Activated T-helper 1 cell treated with anti-CD3 and anti-CD28 coated beads, Interleukin-12 subunit alpha, Interleukin-12 subunit beta, Interleukin-2, Interleukin-4 antibody, amounts not matched to agents 30 ng/mL and 10 ng/mL and 1 ng/mL, durations not matched to agents 14 hours and 24 hours and 36 hours (primary cell): ENCODE measurements around the gene CSN1S1. TPM values are rescaled to one million over a fixed set of nuclear protein-coding genes. Genes with fewer than 3 reads are reported as not detected.
"Not testable (repeated sequence)": the region's sequence is repeated elsewhere in the genome, so short reads cannot be mapped to it uniquely, and the experiment has no call there.

Experiments
- DNase-seq: peaks from one replicate; pipeline ENCODE4 v3.0.0; 2021; ENCODE audit warnings: low spot score
- H3K27ac Mint-ChIP-seq: one replicate; pipeline ENCODE4 v1.8.0; 2021; ENCODE audit warnings: mild to moderate bottlenecking, mixed read lengths
- H3K27me3 Mint-ChIP-seq: one replicate; pipeline ENCODE4 v1.8.0; 2022; ENCODE audit warnings: mild to moderate bottlenecking, moderate library complexity, mixed read lengths; ENCODE audit not compliant: insufficient read depth
- H3K36me3 Mint-ChIP-seq: one replicate; pipeline ENCODE4 v1.8.0; 2021; ENCODE audit warnings: low read depth, mixed read lengths
- H3K4me1 Mint-ChIP-seq: one replicate; pipeline ENCODE4 v1.8.0; 2021; ENCODE audit warnings: low read depth, mixed read lengths
- H3K4me3 Mint-ChIP-seq: one replicate; pipeline ENCODE4 v1.8.0; 2021; ENCODE audit warnings: mild to moderate bottlenecking, moderate library complexity, mixed read lengths
- H3K9me3 Mint-ChIP-seq: one replicate; pipeline ENCODE4 v1.8.0; 2021; ENCODE audit warnings: mixed read lengths
- intact Hi-C: fragments of 100-400 bp; cut with micrococcal nuclease; formaldehyde crosslinking; loops from one replicate; pipeline ENCODE4 v1.15.1; 2024
- total RNA-seq: library from RNA; stranded (reverse); gene quantifications from 2 replicates; pipeline ENCODE4 v1.2.3, GENCODE V29; 2022

CSN1S1 gene, protein sequence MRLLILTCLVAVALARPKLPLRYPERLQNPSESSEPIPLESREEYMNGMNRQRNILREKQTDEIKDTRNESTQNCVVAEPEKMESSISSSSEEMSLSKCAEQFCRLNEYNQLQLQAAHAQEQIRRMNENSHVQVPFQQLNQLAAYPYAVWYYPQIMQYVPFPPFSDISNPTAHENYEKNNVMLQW
- not detected in 2 replicates for total RNA-seq

DNA sequence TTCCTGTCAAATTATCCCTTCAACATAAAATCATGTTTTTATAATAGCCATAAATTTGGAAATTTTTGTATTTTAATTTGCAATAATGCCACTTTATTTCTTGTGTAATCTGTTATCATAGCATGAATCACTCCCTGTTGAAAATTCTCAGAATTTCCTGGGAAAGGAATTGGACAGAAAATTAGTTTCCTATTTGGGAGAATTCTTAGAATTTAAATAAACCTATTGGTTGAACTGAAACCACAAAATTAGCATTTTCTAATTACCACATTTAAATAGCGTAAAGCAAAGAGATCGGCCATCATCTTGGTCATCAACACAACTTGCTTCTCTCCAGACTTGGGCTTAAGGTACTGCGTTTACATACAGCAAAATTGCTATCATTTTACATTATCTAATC, at the start of gene CSN1S1:
Gene CSN1S1, plus strand, starts transcription at position 301 of the 400 bp plus-strand sequence. CDS start 1,488 bp downstream, outside the sequence.
- no peak for DNase-seq
- Mint-ChIP-seq H3K9me3 (no peaks in the 10 kb centered on the region), H3K4me1 (no peaks in the 10 kb centered on the region), H3K36me3 (no peaks in the 10 kb centered on the region), H3K27ac (no peak within 1 kb of the TSS), H3K4me3 (no peak within 1 kb of the TSS), H3K27me3 (no peaks in the 10 kb centered on the region)
- intact Hi-C loops = no loop called here

DNA sequence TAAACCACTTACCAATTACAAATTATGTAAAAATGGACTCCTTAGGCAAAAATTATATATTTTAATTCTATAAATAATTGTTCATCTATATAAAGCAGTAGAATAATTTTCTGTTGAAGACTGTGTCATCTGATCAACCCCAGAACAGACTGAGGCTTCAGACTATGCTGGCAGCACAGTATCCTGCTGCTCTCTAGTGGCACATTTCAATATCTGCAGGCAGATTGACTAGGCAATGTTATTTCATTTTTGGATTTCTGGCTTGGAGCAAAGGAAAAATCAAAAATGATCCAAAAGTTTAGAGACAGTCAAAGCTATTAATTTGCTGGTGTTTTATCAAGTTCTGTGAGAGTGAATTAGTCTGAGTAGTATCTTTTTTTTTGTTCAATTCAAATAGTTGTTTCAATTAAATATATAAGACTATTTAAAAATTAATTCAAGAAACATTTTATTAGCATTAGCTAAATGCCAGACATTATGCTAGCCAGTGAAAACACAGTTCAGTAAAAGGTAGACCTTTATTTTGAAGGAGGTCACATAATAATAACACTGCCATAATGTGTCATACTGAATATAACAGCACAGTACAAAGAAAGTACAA, 49.6 kb upstream of the CSN1S1 start:
- no peak overlapping the region for H3K4me3 Mint-ChIP-seq
- H3K27ac Mint-ChIP-seq = no peak overlapping the region
- no peak for DNase-seq
- intact Hi-C loops = loop anchor here (1.0 kb wide), 2 partner anchors 58 to 192 kb away; no protein-coding TSS in a partner anchor
- no peaks in the 10 kb centered on the region for H3K36me3 Mint-ChIP-seq
- H3K27me3 Mint-ChIP-seq = peaks cover 3% of the 10 kb centered on the region
- no peaks in the 10 kb centered on the region for H3K9me3 Mint-ChIP-seq
- no peaks in the 10 kb centered on the region for H3K4me1 Mint-ChIP-seq

DNA sequence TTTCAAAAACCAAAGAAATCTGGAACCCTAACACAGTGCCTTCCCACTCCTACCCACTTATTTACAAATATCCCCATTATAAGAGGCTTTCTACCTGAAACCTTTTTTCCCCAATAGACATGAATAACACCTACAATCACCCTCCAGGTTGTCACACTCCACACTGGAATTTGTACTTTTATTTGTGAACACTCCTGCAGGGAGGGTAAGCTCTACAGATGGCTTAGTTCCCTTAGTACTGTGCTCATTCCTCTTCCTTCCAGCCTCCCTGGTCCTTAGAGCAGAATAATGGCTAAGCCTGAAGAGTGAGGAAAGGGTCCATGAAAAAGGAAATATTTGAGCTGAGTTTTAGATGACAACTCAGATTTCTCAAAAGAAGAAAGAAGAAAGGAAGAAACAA, 48.7 kb upstream of the CSN1S1 start:
- Mint-ChIP-seq H3K27ac (no peak overlapping the region), H3K27me3 (peaks cover 3% of the 10 kb centered on the region), H3K36me3 (no peaks in the 10 kb centered on the region), H3K9me3 (no peaks in the 10 kb centered on the region), H3K4me1 (no peaks in the 10 kb centered on the region), H3K4me3 (no peak overlapping the region)
- DNase-seq = no peak
- intact Hi-C loops = no loop called here

DNA sequence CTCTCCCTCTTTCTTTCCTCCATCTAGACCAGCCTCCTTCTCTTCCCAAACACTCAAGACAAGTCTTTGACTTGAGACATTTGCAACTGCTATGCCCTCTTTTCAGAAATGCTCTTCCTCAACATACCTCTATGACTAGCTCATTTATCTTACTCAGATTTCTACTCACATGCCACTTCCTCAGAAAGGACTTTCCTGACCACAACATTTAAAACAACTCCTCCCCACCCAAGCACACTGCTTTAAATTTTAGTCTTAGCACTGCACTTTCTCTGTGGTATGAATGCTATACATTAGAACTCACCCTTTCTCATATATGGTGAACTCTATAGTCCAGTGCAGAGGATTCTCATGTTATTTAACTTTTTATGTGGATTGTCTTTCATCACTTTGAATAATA, 42.5 kb upstream of the CSN1S1 start:
- Mint-ChIP-seq H3K9me3 (no peaks in the 10 kb centered on the region), H3K4me3 (no peak overlapping the region), H3K27me3 (peaks cover 2% of the 10 kb centered on the region), H3K36me3 (no peaks in the 10 kb centered on the region), H3K4me1 (peaks cover 5% of the 10 kb centered on the region), H3K27ac (no peak overlapping the region)
- intact Hi-C loops = no loop called here
- DNase-seq = no peak

- Mint-ChIP-seq H3K4me1 (no peaks in the 10 kb centered on the region), H3K27ac (no peak overlapping the region), H3K36me3 (no peaks in the 10 kb centered on the region), H3K9me3 (no peaks in the 10 kb centered on the region), H3K4me3 (no peak overlapping the region), H3K27me3 (peaks cover 3% of the 10 kb centered on the region)
- intact Hi-C loops = no loop called here
- DNase-seq = no peak
Measured at GRCh38 chr4:69894186-69894585, 36.7 kb upstream of the CSN1S1 start.

- peaks cover 3% of the 10 kb centered on the region for H3K27me3 Mint-ChIP-seq
- no peak overlapping the region for H3K4me3 Mint-ChIP-seq
- intact Hi-C loops = no loop called here
Measured at GRCh38 chr4:69894721-69895120, 36.1 kb upstream of the CSN1S1 start.

DNA sequence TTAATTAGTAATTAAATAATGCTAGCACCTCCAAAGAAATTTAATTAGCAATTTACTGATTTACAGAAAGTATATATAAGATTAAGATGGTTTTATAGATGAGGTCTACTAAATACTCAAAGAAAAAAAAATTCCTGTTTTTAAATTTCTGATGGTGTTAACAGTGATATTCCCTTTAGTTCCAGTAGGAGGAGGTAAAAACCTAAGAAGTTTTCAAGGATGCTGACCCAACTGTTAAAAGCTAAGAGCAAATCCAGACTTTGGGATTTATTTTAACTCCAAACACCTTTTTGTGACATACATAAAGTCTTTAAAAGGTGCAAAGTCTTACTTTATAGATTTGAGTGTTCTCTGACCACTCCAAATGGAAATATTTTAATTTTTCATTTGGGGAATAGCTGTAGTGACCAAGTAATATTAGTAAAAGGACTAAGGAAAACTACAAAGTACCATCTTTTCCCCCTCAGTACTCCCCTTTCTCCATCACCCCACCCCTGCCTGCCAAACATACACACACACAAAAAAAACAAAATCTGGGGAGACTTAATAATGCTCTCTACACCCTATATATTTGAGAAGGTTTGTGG, 34.2 kb upstream of the CSN1S1 start:
- intact Hi-C loops = no loop called here
- Mint-ChIP-seq H3K9me3 (no peaks in the 10 kb centered on the region), H3K4me1 (no peaks in the 10 kb centered on the region), H3K36me3 (no peaks in the 10 kb centered on the region), H3K27ac (no peak overlapping the region), H3K4me3 (no peak overlapping the region), H3K27me3 (peaks cover 3% of the 10 kb centered on the region)
- no peak for DNase-seq

More at GRCh38 chr4:69894721-69895120, 36.1 kb upstream of the CSN1S1 start:
- Mint-ChIP-seq H3K27ac (no peak overlapping the region), H3K9me3 (no peaks in the 10 kb centered on the region), H3K36me3 (no peaks in the 10 kb centered on the region), H3K4me1 (no peaks in the 10 kb centered on the region)
- DNase-seq = no peak

- no peaks in the 10 kb centered on the region for H3K36me3 Mint-ChIP-seq
- H3K4me1 Mint-ChIP-seq = no peaks in the 10 kb centered on the region
- no peaks in the 10 kb centered on the region for H3K9me3 Mint-ChIP-seq
- H3K27me3 Mint-ChIP-seq = peaks cover 8% of the 10 kb centered on the region
- DNase-seq = no peak
- intact Hi-C loops = no loop called here
- H3K27ac Mint-ChIP-seq = no peak overlapping the region
- H3K4me3 Mint-ChIP-seq = no peak overlapping the region
Measured at GRCh38 chr4:69907151-69907550, 23.7 kb upstream of the CSN1S1 start.

GRCh38 chr4:69909195-69909594, 21.7 kb upstream of the CSN1S1 start:
- intact Hi-C loops = no loop called here
- H3K4me3 Mint-ChIP-seq = no peak overlapping the region
- no peak overlapping the region for H3K27ac Mint-ChIP-seq

GRCh38 chr4:69910016-69910782, 20.7 kb upstream of the CSN1S1 start:
- no peak for DNase-seq
- Mint-ChIP-seq H3K36me3 (no peaks in the 10 kb centered on the region), H3K27ac (no peak overlapping the region), H3K4me1 (no peaks in the 10 kb centered on the region), H3K9me3 (no peaks in the 10 kb centered on the region), H3K4me3 (no peak overlapping the region), H3K27me3 (peaks cover 5% of the 10 kb centered on the region)
- intact Hi-C loops = no loop called here

More at GRCh38 chr4:69909195-69909594, 21.7 kb upstream of the CSN1S1 start:
- no peak for DNase-seq
- Mint-ChIP-seq H3K4me1 (no peaks in the 10 kb centered on the region), H3K27me3 (peaks cover 6% of the 10 kb centered on the region), H3K9me3 (no peaks in the 10 kb centered on the region), H3K36me3 (no peaks in the 10 kb centered on the region)

- intact Hi-C loops = no loop called here
- no peaks in the 10 kb centered on the region for H3K36me3 Mint-ChIP-seq
- no peaks in the 10 kb centered on the region for H3K27me3 Mint-ChIP-seq
- H3K9me3 Mint-ChIP-seq = no peaks in the 10 kb centered on the region
- no peaks in the 10 kb centered on the region for H3K4me1 Mint-ChIP-seq
- no peak for DNase-seq
- H3K4me3 Mint-ChIP-seq = no peak overlapping the region
- H3K27ac Mint-ChIP-seq = no peak overlapping the region
Measured at GRCh38 chr4:69920874-69921273, 10.0 kb upstream of the CSN1S1 start.

GRCh38 chr4:69923782-69924410, 7.0 kb upstream of the CSN1S1 start:
- DNase-seq, H3K4me1 Mint-ChIP-seq, H3K27me3 Mint-ChIP-seq, H3K9me3 Mint-ChIP-seq, intact Hi-C loops, H3K36me3 Mint-ChIP-seq, H3K4me3 Mint-ChIP-seq, H3K27ac Mint-ChIP-seq: not testable (repeated sequence)
